RWPE2 (cell line): Measurements from ENCODE around the gene DEPDC4.
"Not testable (repeated sequence)": the region's sequence is repeated elsewhere in the genome, so short reads cannot be mapped to it uniquely, and the experiment has no call there.

Experiments
- ATAC-seq: fragments of 200-7000 bp; cut with Tn5 transposase; 3 replicates; pipeline ENCODE4 v1.9.1; 2021; ENCODE audit warnings: low read depth
- DNase-seq: peaks from one replicate; pipeline ENCODE4 v3.0.0-alpha.2; 2020; ENCODE audit warnings: low spot score
- H3K27ac ChIP-seq: fragments of 450-650 bp; 2 replicates; pipeline ENCODE4 v1.5.1; 2017; ENCODE audit warnings: mild to moderate bottlenecking; ENCODE audit not compliant: poor library complexity, severe bottlenecking
- H3K27me3 ChIP-seq: fragments of 250-450 bp; sonication (Bioruptor Pico); 2 replicates; pipeline ENCODE4 v1.5.1; 2021; ENCODE audit warnings: mild to moderate bottlenecking, moderate library complexity; ENCODE audit not compliant: insufficient read depth, poor library complexity, severe bottlenecking
- H3K36me3 ChIP-seq: fragments of 250-450 bp; sonication (Bioruptor Pico); 2 replicates; pipeline ENCODE4 v1.5.1; 2020; ENCODE audit warnings: low read depth, mild to moderate bottlenecking, moderate library complexity
- H3K4me1 ChIP-seq: fragments of 250-450 bp; sonication (Bioruptor Pico); 2 replicates; pipeline ENCODE4 v1.5.1; 2021; ENCODE audit warnings: mild to moderate bottlenecking, moderate library complexity; ENCODE audit not compliant: insufficient read depth, poor library complexity, severe bottlenecking
- H3K4me3 ChIP-seq: fragments of 250-450 bp; sonication (Bioruptor Pico); 2 replicates; pipeline ENCODE4 v1.5.1; 2021; ENCODE audit warnings: mild to moderate bottlenecking, moderate library complexity; ENCODE audit not compliant: severe bottlenecking
- H3K9me3 ChIP-seq: fragments of 250-450 bp; sonication (Bioruptor Pico); 2 replicates; pipeline ENCODE4 v1.5.1; 2021; ENCODE audit warnings: mild to moderate bottlenecking, moderate library complexity; ENCODE audit not compliant: severe bottlenecking
- CTCF ChIP-seq: fragments of 450-650 bp; IDR thresholded peaks from one replicate; pipeline ENCODE4 v1.5.1; 2017; ENCODE audit warnings: mild to moderate bottlenecking, moderate library complexity; ENCODE audit not compliant: poor library complexity, severe bottlenecking

The DEPDC4 gene

GRCh38 chr12:100295764-100296555, 29.1 kb upstream of the DEPDC4 start:
- Histone ChIP-seq H3K27me3 (no peaks in the 10 kb centered on the region), H3K27ac (no peak overlapping the region), H3K4me3 (no peak overlapping the region), H3K9me3 (no peaks in the 10 kb centered on the region), H3K4me1 (no peaks in the 10 kb centered on the region), H3K36me3 (peaks cover 43% of the 10 kb centered on the region)
- no peak for ATAC-seq
- DNase-seq: no peak
- TF ChIP-seq CTCF: no peak

- peaks cover 27% of the 10 kb centered on the region for H3K36me3 ChIP-seq
- not testable (repeated sequence) for H3K27me3 ChIP-seq, DNase-seq, H3K4me1 ChIP-seq, H3K9me3 ChIP-seq, ATAC-seq, H3K27ac ChIP-seq, H3K4me3 ChIP-seq
Measured at GRCh38 chr12:100294366-100294765, 27.5 kb upstream of the DEPDC4 start.

GRCh38 chr12:100293017-100293416, 26.1 kb upstream of the DEPDC4 start:
- ATAC-seq (no peak), DNase-seq (no peak)
- Histone ChIP-seq H3K9me3 (no peaks in the 10 kb centered on the region), H3K4me1 (no peaks in the 10 kb centered on the region), H3K27ac (no peak overlapping the region), H3K36me3 (peaks cover 17% of the 10 kb centered on the region), H3K27me3 (no peaks in the 10 kb centered on the region), H3K4me3 (no peak overlapping the region)
- TF ChIP-seq CTCF: no peak

GRCh38 chr12:100290016-100290415, 23.1 kb upstream of the DEPDC4 start:
- peaks cover 17% of the 10 kb centered on the region for H3K36me3 ChIP-seq

GRCh38 chr12:100289038-100289437, 22.2 kb upstream of the DEPDC4 start:
- no peak for TF ChIP-seq CTCF
- no peak overlapping the region for H3K27ac ChIP-seq

More at GRCh38 chr12:100290016-100290415, 23.1 kb upstream of the DEPDC4 start:
- no peaks in the 10 kb centered on the region for H3K9me3 ChIP-seq
- ATAC-seq: no peak
- H3K4me1 ChIP-seq: no peaks in the 10 kb centered on the region
- no peak for DNase-seq
- no peak overlapping the region for H3K27ac ChIP-seq
- H3K27me3 ChIP-seq: no peaks in the 10 kb centered on the region
- TF ChIP-seq CTCF: no peak
- H3K4me3 ChIP-seq: no peak overlapping the region

GRCh38 chr12:100284556-100284955, 17.7 kb upstream of the DEPDC4 start:
- not testable (repeated sequence) for H3K9me3 ChIP-seq, ATAC-seq, H3K27me3 ChIP-seq, H3K4me3 ChIP-seq, H3K4me1 ChIP-seq, DNase-seq, H3K27ac ChIP-seq
- peaks cover 28% of the 10 kb centered on the region for H3K36me3 ChIP-seq

More at GRCh38 chr12:100289038-100289437, 22.2 kb upstream of the DEPDC4 start:
- Histone ChIP-seq H3K9me3 (no peaks in the 10 kb centered on the region), H3K4me1 (no peaks in the 10 kb centered on the region), H3K27me3 (no peaks in the 10 kb centered on the region), H3K4me3 (no peak overlapping the region), H3K36me3 (peaks cover 22% of the 10 kb centered on the region)
- DNase-seq (no peak), ATAC-seq (no peak)
